SU-DHL-6 (cell line): Measurements from ENCODE around the gene NDST4.

ENCODE experiments used
- H2AFZ ChIP-seq: fragments of 200-600 bp; sonication (generic); 2 replicates; pipeline ENCODE4 v1.6.1; 2014; ENCODE audit warnings: low read depth, mild to moderate bottlenecking, moderate library complexity, mixed read lengths, antibody characterized with exemption, low read length; ENCODE audit not compliant: severe bottlenecking
- H3F3A ChIP-seq: fragments of 200-600 bp; shearing (Covaris generic); 2 replicates; pipeline ENCODE4 v1.6.0; 2016; ENCODE audit warnings: antibody characterized with exemption, mild to moderate bottlenecking; ENCODE audit not compliant: insufficient read depth
- H3K27ac ChIP-seq: fragments of 200-600 bp; sonication (generic); 2 replicates; pipeline ENCODE4 v1.5.1; 2016; ENCODE audit warnings: low read depth, mild to moderate bottlenecking, low read length, moderate library complexity, mixed read lengths
- H3K27me3 ChIP-seq: fragments of 200-600 bp; sonication (generic), shearing (Covaris generic); 2 replicates; pipeline ENCODE4 v1.6.0; 2014; ENCODE audit warnings: mild to moderate bottlenecking, low read length
- H3K36me3 ChIP-seq: fragments of 200-600 bp; sonication (generic); 2 replicates; pipeline ENCODE4 v1.6.1; 2014; ENCODE audit warnings: mild to moderate bottlenecking, low read length, mixed read lengths
- H3K4me2 ChIP-seq: fragments of 300-600, 200-600 bp; shearing (Covaris generic), sonication (generic); 2 replicates; pipeline ENCODE4 v1.6.0; 2014; ENCODE audit warnings: low read length, low read depth, mild to moderate bottlenecking; ENCODE audit not compliant: poor library complexity, severe bottlenecking
- H3K4me3 ChIP-seq: fragments of 200-600 bp; sonication (generic); 2 replicates; pipeline ENCODE4 v1.5.1; 2014; ENCODE audit warnings: antibody characterized with exemption, low read length, mild to moderate bottlenecking, mixed read lengths; ENCODE audit not compliant: insufficient read depth, poor library complexity, severe bottlenecking
- H3K79me2 ChIP-seq: fragments of 200-600 bp; sonication (generic); 2 replicates; pipeline ENCODE4 v1.6.1; 2014; ENCODE audit warnings: mild to moderate bottlenecking, low read length, moderate library complexity; ENCODE audit not compliant: insufficient read depth
- H3K9ac ChIP-seq: fragments of 200-600 bp; sonication (generic); 2 replicates; pipeline ENCODE4 v1.7.0; 2014; ENCODE audit warnings: mild to moderate bottlenecking, low read length
- H3K9me2 ChIP-seq: fragments of 200-600 bp; sonication (generic); replicated peaks from 2 replicates; pipeline ENCODE4 v1.6.1; 2014; ENCODE audit warnings: low read length; ENCODE audit not compliant: insufficient read depth
- H3K9me3 ChIP-seq: fragments of 200-600 bp; sonication (generic); 2 replicates; pipeline ENCODE4 v1.6.1; 2014; ENCODE audit warnings: low read length, mixed read lengths; ENCODE audit not compliant: insufficient read depth
- H4K20me1 ChIP-seq: fragments of 200-600 bp; sonication (generic); 2 replicates; pipeline ENCODE4 v1.6.1; 2014; ENCODE audit warnings: low read depth, mild to moderate bottlenecking, antibody characterized with exemption, low read length, moderate library complexity, mixed read lengths
- EZH2phosphoT487 ChIP-seq: fragments of 200-600 bp; sonication (generic), shearing (Covaris generic); conservative IDR thresholded peaks from 2 replicates; pipeline ENCODE4 v1.6.1; 2018; ENCODE audit warnings: mild to moderate bottlenecking, antibody characterized with exemption, low read length, moderate library complexity, mixed read lengths
- TF ChIP-seq, protein P1 (sequence below): fragments of 200-600 bp; sonication (generic); IDR thresholded peaks from one replicate; pipeline ENCODE4 v1.5.1; 2017; ENCODE audit warnings: antibody characterized with exemption, mild to moderate bottlenecking, low read length, moderate library complexity; ENCODE audit not compliant: insufficient read depth, poor library complexity, severe bottlenecking

Gene NDST4

DNA sequence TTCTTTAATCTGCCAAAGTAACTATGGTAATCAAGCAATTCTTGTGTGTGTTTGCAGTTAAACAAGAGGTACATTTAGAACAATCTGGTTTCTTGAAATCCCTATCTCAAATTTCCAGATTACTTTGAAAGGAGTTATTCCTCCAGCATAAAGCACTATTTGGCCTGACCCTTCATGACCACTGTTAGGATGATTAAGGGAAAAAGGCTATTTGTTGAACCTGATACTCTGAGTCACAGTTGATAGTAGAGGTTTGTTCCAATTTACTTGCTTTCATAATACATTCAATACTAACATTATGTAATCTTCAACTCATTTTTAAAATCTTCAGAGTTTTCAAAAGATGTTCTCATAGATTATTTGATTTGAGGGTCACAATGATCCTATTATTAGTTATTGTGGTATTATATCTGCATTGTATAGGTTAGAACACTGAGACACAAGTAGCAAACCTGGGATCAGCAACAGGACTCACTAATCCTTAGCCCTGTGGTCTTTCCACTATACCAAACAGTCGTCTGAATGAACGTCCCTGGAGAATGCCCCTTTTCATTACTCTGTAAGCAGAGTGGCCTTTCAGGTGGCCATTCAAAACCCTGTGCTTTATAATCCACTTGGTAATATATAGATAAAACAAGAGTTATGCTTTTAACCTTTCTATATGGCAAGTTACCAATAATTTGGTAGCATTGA, 8.1 kb upstream of the NDST4 start:
- Histone ChIP-seq H4K20me1 (no peaks in the 10 kb centered on the region), H3K9ac (no peak overlapping the region), H3K36me3 (no peaks in the 10 kb centered on the region), H3K27ac (no peak overlapping the region), H3K4me3 (no peak overlapping the region), H2AFZ (no peak overlapping the region), H3K79me2 (no peaks in the 10 kb centered on the region), H3K27me3 (no peaks in the 10 kb centered on the region), H3F3A (no peaks in the 10 kb centered on the region), H3K4me2 (no peak overlapping the region), H3K9me3 (no peaks in the 10 kb centered on the region), H3K9me2 (no peaks in the 10 kb centered on the region)
- TF ChIP-seq EZH2phosphoT487: no peak
- TF ChIP-seq, protein P1, sequence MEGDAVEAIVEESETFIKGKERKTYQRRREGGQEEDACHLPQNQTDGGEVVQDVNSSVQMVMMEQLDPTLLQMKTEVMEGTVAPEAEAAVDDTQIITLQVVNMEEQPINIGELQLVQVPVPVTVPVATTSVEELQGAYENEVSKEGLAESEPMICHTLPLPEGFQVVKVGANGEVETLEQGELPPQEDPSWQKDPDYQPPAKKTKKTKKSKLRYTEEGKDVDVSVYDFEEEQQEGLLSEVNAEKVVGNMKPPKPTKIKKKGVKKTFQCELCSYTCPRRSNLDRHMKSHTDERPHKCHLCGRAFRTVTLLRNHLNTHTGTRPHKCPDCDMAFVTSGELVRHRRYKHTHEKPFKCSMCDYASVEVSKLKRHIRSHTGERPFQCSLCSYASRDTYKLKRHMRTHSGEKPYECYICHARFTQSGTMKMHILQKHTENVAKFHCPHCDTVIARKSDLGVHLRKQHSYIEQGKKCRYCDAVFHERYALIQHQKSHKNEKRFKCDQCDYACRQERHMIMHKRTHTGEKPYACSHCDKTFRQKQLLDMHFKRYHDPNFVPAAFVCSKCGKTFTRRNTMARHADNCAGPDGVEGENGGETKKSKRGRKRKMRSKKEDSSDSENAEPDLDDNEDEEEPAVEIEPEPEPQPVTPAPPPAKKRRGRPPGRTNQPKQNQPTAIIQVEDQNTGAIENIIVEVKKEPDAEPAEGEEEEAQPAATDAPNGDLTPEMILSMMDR: no peak

DNA sequence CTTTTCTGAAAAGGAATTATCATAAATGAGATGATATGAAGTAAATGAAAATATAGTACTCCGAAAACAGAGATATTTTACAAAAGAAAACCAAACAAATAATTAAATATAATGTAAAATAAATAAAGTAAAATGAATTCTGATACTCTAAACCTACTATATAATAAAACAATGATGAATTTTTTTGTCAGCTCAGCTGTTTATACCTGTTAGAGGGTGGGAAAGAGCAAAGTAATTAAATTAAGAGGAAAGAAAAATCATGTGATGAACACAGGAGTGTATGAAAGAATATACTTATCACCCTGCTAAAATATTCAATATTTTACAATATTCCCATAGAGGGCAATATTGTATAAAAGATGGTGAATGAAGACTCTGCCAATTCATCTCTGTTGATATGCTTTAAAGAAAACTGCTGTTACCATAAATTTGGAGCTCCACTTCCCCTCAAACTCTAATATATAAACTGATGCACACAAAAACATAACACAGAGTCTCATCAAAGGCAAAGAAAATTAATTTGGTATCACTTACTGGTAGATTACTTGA, 6.5 kb upstream of the NDST4 start:
- no peaks in the 10 kb centered on the region for H3K9me3 ChIP-seq
- no peaks in the 10 kb centered on the region for H3F3A ChIP-seq
- H3K79me2 ChIP-seq: no peaks in the 10 kb centered on the region
- H3K9me2 ChIP-seq: no peaks in the 10 kb centered on the region
- H3K4me3 ChIP-seq: no peak overlapping the region
- H3K27ac ChIP-seq: no peak overlapping the region
- no peaks in the 10 kb centered on the region for H4K20me1 ChIP-seq
- H3K36me3 ChIP-seq: no peaks in the 10 kb centered on the region
- H3K9ac ChIP-seq: no peak overlapping the region
- TF ChIP-seq EZH2phosphoT487: no peak
- TF ChIP-seq, protein P1: no peak
- no peak overlapping the region for H3K4me2 ChIP-seq
- H2AFZ ChIP-seq: no peak overlapping the region
- H3K27me3 ChIP-seq: no peaks in the 10 kb centered on the region

DNA sequence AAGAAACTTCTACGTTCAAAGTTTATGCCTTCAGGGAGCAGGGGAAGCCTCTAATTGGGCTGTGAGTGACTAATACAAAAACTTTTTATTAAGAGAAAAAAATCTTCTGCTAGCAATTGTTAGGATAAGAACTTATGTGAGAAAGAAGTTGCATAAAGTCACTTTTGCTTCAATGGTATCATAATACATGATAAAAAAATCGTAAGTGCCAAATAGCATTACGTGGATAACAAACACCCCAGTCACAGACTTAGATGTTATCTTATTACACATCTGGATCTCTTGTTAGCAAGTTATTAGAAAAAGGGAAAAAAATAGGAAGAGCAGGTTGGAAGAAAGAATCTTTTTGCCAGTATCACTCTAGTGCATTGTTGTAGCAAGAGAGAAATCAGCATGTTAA, 4.2 kb upstream of the NDST4 start:
- no peak overlapping the region for H3K9ac ChIP-seq
- H3K9me3 ChIP-seq: no peaks in the 10 kb centered on the region
- H3K27ac ChIP-seq: no peak overlapping the region
- no peaks in the 10 kb centered on the region for H3F3A ChIP-seq
- no peak overlapping the region for H3K4me3 ChIP-seq
- H3K27me3 ChIP-seq: no peaks in the 10 kb centered on the region
- no peak overlapping the region for H2AFZ ChIP-seq
- H4K20me1 ChIP-seq: no peaks in the 10 kb centered on the region
- TF ChIP-seq, protein P1: no peak
- no peak for TF ChIP-seq EZH2phosphoT487
- H3K4me2 ChIP-seq: no peak overlapping the region
- H3K79me2 ChIP-seq: no peaks in the 10 kb centered on the region
- H3K9me2 ChIP-seq: no peaks in the 10 kb centered on the region
- H3K36me3 ChIP-seq: no peaks in the 10 kb centered on the region
